ENCODE data around the gene TBC1D9B. TPM values are rescaled to one million over a fixed set of nuclear protein-coding genes. Genes with fewer than 3 reads are reported as not detected.
A peak's percentile ranks its signal among the peaks of the same experiment; 100 is the strongest.
"Not testable (repeated sequence)": the region's sequence is repeated elsewhere in the genome, so short reads cannot be mapped to it uniquely, and the experiment has no call there.

The TBC1D9B gene
- total RNA-seq, 4 donors from 2014 or later, result 56.1 to 65.9 (median 62.7) TPM

DNA sequence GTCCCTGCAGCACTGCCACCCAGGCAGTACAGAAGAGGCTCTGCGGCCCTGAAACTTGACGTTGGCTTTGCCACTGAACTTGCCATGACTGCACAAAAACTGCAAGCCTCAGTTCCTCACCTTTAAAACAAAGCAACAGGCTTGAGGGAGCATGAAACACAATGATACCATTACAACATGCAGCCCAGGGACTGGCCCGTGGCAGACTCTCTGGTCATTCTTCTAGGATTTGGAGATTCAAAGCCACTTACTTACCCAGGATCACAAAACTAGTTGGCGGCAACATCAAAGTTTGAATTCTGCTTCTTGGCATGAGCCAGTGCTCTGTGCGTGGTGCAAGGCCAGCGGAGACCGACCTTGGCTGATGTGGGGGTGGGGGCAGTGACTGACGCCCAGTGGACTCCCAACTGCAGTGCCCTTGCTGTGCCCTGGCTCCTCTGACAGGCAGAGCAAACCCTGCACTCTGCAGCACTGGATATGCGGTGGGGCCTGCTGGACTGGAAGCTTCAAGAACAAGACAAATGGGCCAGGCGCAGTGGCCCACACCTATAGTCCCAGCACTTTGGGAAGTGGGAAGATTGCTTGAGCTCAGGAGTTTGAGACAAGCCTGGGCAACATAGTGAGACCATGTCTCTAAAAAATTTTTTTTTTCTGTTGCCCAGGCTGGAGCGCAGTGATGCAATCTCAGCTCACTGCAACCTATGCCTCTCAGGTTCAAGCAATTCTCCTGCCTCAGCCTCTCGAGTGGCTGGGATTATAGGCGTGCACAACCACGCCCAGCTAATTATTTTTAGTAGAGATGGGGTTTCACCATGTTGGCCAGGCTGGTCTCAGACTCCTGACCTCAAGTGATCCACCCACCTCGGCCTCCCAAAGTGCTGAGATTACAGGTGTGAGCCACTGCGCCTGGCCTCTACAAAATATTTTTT lies 68.1 kb downstream of the TBC1D9B start:
- DNase-seq (peak in 1 of 2 donors; percentile 88), ATAC-seq (peak; percentile 54 to 66)
- Histone ChIP-seq H3K27ac (peak overlapping the region; percentile 87 to 92 (median 88)), H3K27me3 (no peaks in the 10 kb centered on the region), H3K4me3 (no peak overlapping the region), H3K36me3 (peaks cover 0 to 34% of the 10 kb centered on the region in 2 donors), H3K9me3 (no peaks in the 10 kb centered on the region), H3K4me1 (peaks cover 30 to 43% of the 10 kb centered on the region in 2 donors)
- TF ChIP-seq, protein P1, sequence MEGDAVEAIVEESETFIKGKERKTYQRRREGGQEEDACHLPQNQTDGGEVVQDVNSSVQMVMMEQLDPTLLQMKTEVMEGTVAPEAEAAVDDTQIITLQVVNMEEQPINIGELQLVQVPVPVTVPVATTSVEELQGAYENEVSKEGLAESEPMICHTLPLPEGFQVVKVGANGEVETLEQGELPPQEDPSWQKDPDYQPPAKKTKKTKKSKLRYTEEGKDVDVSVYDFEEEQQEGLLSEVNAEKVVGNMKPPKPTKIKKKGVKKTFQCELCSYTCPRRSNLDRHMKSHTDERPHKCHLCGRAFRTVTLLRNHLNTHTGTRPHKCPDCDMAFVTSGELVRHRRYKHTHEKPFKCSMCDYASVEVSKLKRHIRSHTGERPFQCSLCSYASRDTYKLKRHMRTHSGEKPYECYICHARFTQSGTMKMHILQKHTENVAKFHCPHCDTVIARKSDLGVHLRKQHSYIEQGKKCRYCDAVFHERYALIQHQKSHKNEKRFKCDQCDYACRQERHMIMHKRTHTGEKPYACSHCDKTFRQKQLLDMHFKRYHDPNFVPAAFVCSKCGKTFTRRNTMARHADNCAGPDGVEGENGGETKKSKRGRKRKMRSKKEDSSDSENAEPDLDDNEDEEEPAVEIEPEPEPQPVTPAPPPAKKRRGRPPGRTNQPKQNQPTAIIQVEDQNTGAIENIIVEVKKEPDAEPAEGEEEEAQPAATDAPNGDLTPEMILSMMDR (IDR thresholded peaks at IDR 0.05 in 4 of 5, conservative IDR thresholded peaks at IDR 0.05 in 1 of 5), result no peak
- TF ChIP-seq POLR2A (IDR thresholded peaks at IDR 0.05), result peak; percentile 40 to 59
- in situ Hi-C loops (cut with MboI; ENCODE audit: low sequenced_read_pairs in 4 of 4) (no loop called here), intact Hi-C loops (cut with DNase I; ENCODE audit: low total_unique reads) (loop anchor here (1.0 to 2.0 kb wide), 2 partner anchors 19 to 21 kb away; partner anchors contain the start of gene MRNIP)

DNA sequence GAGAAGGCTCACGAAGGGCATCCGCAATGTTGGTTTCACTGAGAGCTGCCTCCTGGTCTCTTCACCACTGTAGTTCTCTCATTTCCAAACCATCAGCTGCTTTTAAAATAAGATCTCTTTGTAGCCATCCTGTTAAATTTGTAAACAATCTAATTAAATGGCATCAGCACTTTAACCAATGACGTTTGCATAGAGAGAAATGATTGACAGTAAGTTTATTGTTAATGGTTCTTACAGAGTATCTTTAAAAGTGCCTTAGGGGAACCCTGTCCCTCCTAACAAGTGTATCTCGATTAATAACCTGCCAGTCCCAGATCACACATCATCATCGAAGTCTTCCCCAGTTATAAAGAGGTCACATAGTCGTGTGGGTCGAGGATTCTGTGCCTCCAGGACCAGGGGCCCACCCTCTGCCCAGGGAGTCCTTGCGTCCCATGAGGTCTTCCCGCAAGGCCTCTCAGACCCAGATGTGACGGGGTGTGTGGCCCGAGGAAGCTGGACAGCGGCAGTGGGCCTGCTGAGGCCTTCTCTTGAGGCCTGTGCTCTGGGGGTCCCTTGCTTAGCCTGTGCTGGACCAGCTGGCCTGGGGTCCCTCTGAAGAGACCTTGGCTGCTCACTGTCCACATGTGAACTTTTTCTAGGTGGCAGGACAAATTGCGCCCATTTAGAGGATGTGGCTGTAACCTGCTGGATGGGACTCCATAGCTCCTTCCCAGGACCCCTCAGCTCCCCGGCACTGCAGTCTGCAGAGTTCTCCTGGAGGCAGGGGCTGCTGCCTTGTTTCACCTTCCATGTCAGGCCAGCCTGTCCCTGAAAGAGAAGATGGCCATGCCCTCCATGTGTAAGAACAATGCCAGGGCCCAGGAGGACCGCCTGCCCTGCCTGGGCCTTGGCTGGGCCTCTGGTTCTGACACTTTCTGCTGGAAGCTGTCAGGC lies 70.4 kb downstream of the TBC1D9B start:
- Histone ChIP-seq H3K9me3 (no peaks in the 10 kb centered on the region), H3K4me3 (no peak overlapping the region), H3K4me1 (peaks cover 41 to 47% of the 10 kb centered on the region in 2 donors), H3K27me3 (no peaks in the 10 kb centered on the region), H3K27ac (peak overlapping the region; percentile 87 to 92 (median 88)), H3K36me3 (peaks cover 7 to 53% of the 10 kb centered on the region in 2 donors)
- TF ChIP-seq, protein P1 (IDR thresholded peaks at IDR 0.05 in 4 of 5, conservative IDR thresholded peaks at IDR 0.05 in 1 of 5), result no peak
- no peak for TF ChIP-seq POLR2A (IDR thresholded peaks at IDR 0.05)
- intact Hi-C loops (cut with DNase I; ENCODE audit: low total_unique reads), result no loop called here
- in situ Hi-C loops (cut with MboI; ENCODE audit: low sequenced_read_pairs in 4 of 4), result no loop called here
- DNase-seq (peak in 1 of 2 donors; percentile 21), ATAC-seq (no peak)

DNA sequence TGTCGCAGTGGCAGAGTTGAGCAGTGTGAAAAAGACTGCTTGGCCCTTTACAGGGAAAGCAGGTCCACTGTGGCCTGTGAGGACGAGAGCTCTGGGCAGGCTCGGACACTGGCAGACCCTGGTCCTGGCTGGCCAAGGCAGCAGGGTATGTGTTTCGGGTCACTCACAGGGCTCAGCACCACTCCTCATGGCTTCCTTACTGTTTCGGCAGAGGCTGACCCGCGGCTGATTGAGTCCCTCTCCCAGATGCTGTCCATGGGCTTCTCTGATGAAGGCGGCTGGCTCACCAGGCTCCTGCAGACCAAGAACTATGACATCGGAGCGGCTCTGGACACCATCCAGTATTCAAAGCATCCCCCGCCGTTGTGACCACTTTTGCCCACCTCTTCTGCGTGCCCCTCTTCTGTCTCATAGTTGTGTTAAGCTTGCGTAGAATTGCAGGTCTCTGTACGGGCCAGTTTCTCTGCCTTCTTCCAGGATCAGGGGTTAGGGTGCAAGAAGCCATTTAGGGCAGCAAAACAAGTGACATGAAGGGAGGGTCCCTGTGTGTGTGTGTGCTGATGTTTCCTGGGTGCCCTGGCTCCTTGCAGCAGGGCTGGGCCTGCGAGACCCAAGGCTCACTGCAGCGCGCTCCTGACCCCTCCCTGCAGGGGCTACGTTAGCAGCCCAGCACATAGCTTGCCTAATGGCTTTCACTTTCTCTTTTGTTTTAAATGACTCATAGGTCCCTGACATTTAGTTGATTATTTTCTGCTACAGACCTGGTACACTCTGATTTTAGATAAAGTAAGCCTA lies 71.3 kb downstream of the TBC1D9B start:
- H3K27ac ChIP-seq, result peak overlapping the region; percentile 87 to 92 (median 88)
- intact Hi-C loops (cut with DNase I; ENCODE audit: low total_unique reads), result no loop called here
- peak in 1 of 2 donors; percentile 51 for DNase-seq

DNA sequence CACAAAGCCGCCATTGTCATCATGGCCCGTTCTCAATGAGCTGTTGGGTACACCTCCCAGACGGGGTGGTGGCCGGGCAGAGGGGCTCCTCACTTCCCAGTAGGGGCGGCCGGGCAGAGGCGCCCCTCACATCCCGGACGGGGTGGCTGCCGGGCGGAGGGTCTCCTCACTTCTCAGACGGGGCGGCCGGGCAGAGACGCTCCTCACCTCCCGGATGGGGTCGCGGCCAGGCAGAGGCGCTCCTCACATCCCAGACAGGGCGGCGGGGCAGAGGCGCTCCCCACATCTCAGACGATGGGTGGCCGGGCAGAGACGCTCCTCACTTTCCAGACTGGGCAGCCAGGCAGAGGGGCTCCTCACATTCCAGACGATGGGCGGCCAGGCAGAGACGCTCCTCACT lies 72.8 kb downstream of the TBC1D9B start:
- H3K36me3 ChIP-seq, result peaks cover 7 to 78% of the 10 kb centered on the region in 2 donors
- H3K27me3 ChIP-seq, result not testable (repeated sequence)

More for the DNA sequence above, 71.3 kb downstream of the TBC1D9B start:
- no peak for TF ChIP-seq POLR2A (IDR thresholded peaks at IDR 0.05)
- TF ChIP-seq, protein P1 (IDR thresholded peaks at IDR 0.05 in 4 of 5, conservative IDR thresholded peaks at IDR 0.05 in 1 of 5), result no peak
- peak in 1 of 2 donors; percentile 10 for ATAC-seq
- H3K9me3 ChIP-seq, result no peaks in the 10 kb centered on the region
- peaks cover 47 to 51% of the 10 kb centered on the region in 2 donors for H3K4me1 ChIP-seq
- no peak overlapping the region for H3K4me3 ChIP-seq
- in situ Hi-C loops (cut with MboI; ENCODE audit: low sequenced_read_pairs in 4 of 4), result no loop called here
- H3K27me3 ChIP-seq, result no peaks in the 10 kb centered on the region
- peaks cover 7 to 62% of the 10 kb centered on the region in 2 donors for H3K36me3 ChIP-seq

More for the DNA sequence above, 72.8 kb downstream of the TBC1D9B start:
- H3K9me3 ChIP-seq; H3K4me3 ChIP-seq; H3K27ac ChIP-seq; in situ Hi-C loops (cut with MboI; ENCODE audit: low sequenced_read_pairs in 4 of 4); DNase-seq; ATAC-seq: not testable (repeated sequence)
- intact Hi-C loops (cut with DNase I; ENCODE audit: low total_unique reads), result loop anchor here (5.0 kb wide), 1 partner anchor 1357 kb away; no protein-coding TSS in a partner anchor
- H3K4me1 ChIP-seq, result peaks cover 39 to 55% of the 10 kb centered on the region in 2 donors

Data from gastrocnemius medialis (tissue), 4 donors.